Gastrocnemius medialis (tissue), 4 donors: ENCODE data around the gene CA10. TPM values are rescaled to one million over a fixed set of nuclear protein-coding genes. Genes with fewer than 3 reads are reported as not detected.

ENCODE experiments used
- ATAC-seq, 2 donors: fragments of 150-250 bp; one replicate each; pipeline ENCODE4 v1.9.1; 2016
- DNase-seq, 2 donors: peaks; one replicate each; pipeline ENCODE4 v3.0.0-alpha.2; 2019
- H3K27ac ChIP-seq, 4 donors: fragments of 200-600 bp; sonication (generic); 1 replicate in 1 of 4; 2 replicates in 3 of 4; pipeline ENCODE4 v1.5.1; 2016 to 2018; ENCODE audit warnings: mild to moderate bottlenecking in 2 of 4, moderate library complexity in 1 of 4
- H3K27me3 ChIP-seq, 3 donors: fragments of 200-600 bp; sonication (generic) in 2 of 3; 1 replicate in 1 of 3; 2 replicates in 2 of 3; pipeline versions ENCODE4 v1.5.1 to v1.6.0; 2016 to 2019; ENCODE audit warnings: mild to moderate bottlenecking in 1 of 3, moderate library complexity in 1 of 3
- H3K36me3 ChIP-seq, 2 donors: fragments of 200-600 bp; sonication (generic) in 1 of 2; one replicate each; pipeline ENCODE4 v1.5.1; 2017 to 2018
- H3K4me1 ChIP-seq, 2 donors: fragments of 200-600 bp; sonication (generic) in 1 of 2; one replicate each; pipeline ENCODE4 v1.5.1; 2016 to 2017; ENCODE audit warnings: mild to moderate bottlenecking in 2 of 2
- H3K4me3 ChIP-seq, 4 donors: fragments of 200-600 bp; sonication (generic) in 3 of 4; 1 replicate in 1 of 4; 2 replicates in 3 of 4; pipeline ENCODE4 v1.5.1; 2016 to 2019; ENCODE audit warnings: mild to moderate bottlenecking in 2 of 4
- H3K9me3 ChIP-seq, 3 donors: fragments of 200-600 bp; sonication (generic) in 2 of 3; 1 replicate in 1 of 3; 2 replicates in 2 of 3; pipeline ENCODE4 v1.5.1; 2016 to 2019
- CTCF ChIP-seq, 5 experiments: fragments of 450-650 bp in 3 of 5; fragments of 200-600 bp in 2 of 5; sonication (generic) in 2 of 5; IDR thresholded peaks in 4 of 5; conservative IDR thresholded peaks in 1 of 5; 1 replicate in 4 of 5; 2 replicates in 1 of 5; pipeline ENCODE4 v1.5.1; 2016 to 2019; ENCODE audit warnings: antibody characterized with exemption in 5 of 5, mild to moderate bottlenecking in 3 of 5, moderate library complexity in 3 of 5
- POLR2A ChIP-seq, 2 donors: fragments of 450-650 bp; IDR thresholded peaks; one replicate each; pipeline ENCODE4 v1.6.1; 2017; ENCODE audit warnings: antibody characterized with exemption in 2 of 2, mild to moderate bottlenecking in 2 of 2, moderate library complexity in 2 of 2
- in situ Hi-C, 4 donors: fragments of 200-750 bp; cut with MboI; loops; one replicate each; pipeline versions ENCODE4 v1.15.0 to v1.8.0; 2017; ENCODE audit warnings: low sequenced_read_pairs in 4 of 4
- intact Hi-C: fragments of 100-400 bp; cut with DNase I; formaldehyde crosslinking; loops from one replicate; pipeline ENCODE4 v1.15.1; 2023; ENCODE audit warnings: low total_unique reads
- total RNA-seq, 4 donors: library from RNA; depleted of rRNA; stranded (reverse); fragments of >200 nt; gene quantifications; one replicate each; pipeline versions ENCODE4 v1.1.0 to v1.2.3, GENCODE V29; 2016

Gene CA10
- total RNA-seq, 4 donors from 2014 or later: not detected

- Histone ChIP-seq H3K27ac (no peak overlapping the region), H3K36me3 (no peaks in the 10 kb centered on the region), H3K27me3 (no peaks in the 10 kb centered on the region), H3K9me3 (no peaks in the 10 kb centered on the region), H3K4me1 (no peaks in the 10 kb centered on the region), H3K4me3 (no peak overlapping the region)
- ATAC-seq (no peak), DNase-seq (no peak)
- in situ Hi-C loops: no loop called here
- TF ChIP-seq CTCF (IDR thresholded peaks at IDR 0.05 in 4 of 5, conservative IDR thresholded peaks at IDR 0.05 in 1 of 5) (no peak), POLR2A (IDR thresholded peaks at IDR 0.05) (no peak)
- intact Hi-C loops: no loop called here
These were observed 224.9 kb downstream of the CA10 start for GRCh38 chr17:51933647-51934046.

GRCh38 chr17:51926448-51926847, 232.1 kb downstream of the CA10 start:
- ATAC-seq (no peak), DNase-seq (no peak)
- TF ChIP-seq POLR2A (IDR thresholded peaks at IDR 0.05) (no peak), CTCF (IDR thresholded peaks at IDR 0.05 in 4 of 5, conservative IDR thresholded peaks at IDR 0.05 in 1 of 5) (no peak)
- intact Hi-C loops: no loop called here
- H3K4me3 ChIP-seq: no peak overlapping the region
- H3K27me3 ChIP-seq: no peaks in the 10 kb centered on the region
- H3K4me1 ChIP-seq: no peaks in the 10 kb centered on the region
- H3K36me3 ChIP-seq: no peaks in the 10 kb centered on the region
- H3K27ac ChIP-seq: no peak overlapping the region
- no peaks in the 10 kb centered on the region for H3K9me3 ChIP-seq
- in situ Hi-C loops: no loop called here

- Histone ChIP-seq H3K27me3 (no peaks in the 10 kb centered on the region), H3K4me3 (no peak overlapping the region), H3K36me3 (no peaks in the 10 kb centered on the region), H3K9me3 (no peaks in the 10 kb centered on the region), H3K27ac (no peak overlapping the region), H3K4me1 (no peaks in the 10 kb centered on the region)
- ATAC-seq (no peak), DNase-seq (no peak)
- in situ Hi-C loops: loop anchor here in 1 of 4 donors (25.0 kb wide), 1 partner anchor 109 kb away; no protein-coding TSS in a partner anchor
- intact Hi-C loops: no loop called here
- TF ChIP-seq CTCF (IDR thresholded peaks at IDR 0.05 in 4 of 5, conservative IDR thresholded peaks at IDR 0.05 in 1 of 5) (no peak), POLR2A (IDR thresholded peaks at IDR 0.05) (no peak)
These were observed 237.0 kb downstream of the CA10 start for GRCh38 chr17:51921500-51921899.

- ATAC-seq (no peak), DNase-seq (no peak)
- intact Hi-C loops: no loop called here
- TF ChIP-seq POLR2A (IDR thresholded peaks at IDR 0.05) (no peak), CTCF (IDR thresholded peaks at IDR 0.05 in 4 of 5, conservative IDR thresholded peaks at IDR 0.05 in 1 of 5) (no peak)
- Histone ChIP-seq H3K27me3 (no peaks in the 10 kb centered on the region), H3K4me3 (no peak overlapping the region), H3K36me3 (no peaks in the 10 kb centered on the region), H3K27ac (no peak overlapping the region), H3K4me1 (no peaks in the 10 kb centered on the region), H3K9me3 (no peaks in the 10 kb centered on the region)
- in situ Hi-C loops: loop anchor here in 1 of 4 donors (25.0 kb wide), 1 partner anchor 102 kb away; no protein-coding TSS in a partner anchor
These were observed 243.9 kb downstream of the CA10 start for GRCh38 chr17:51914577-51914976.
